Measurements from ENCODE around the gene SUCLA2.

DNA sequence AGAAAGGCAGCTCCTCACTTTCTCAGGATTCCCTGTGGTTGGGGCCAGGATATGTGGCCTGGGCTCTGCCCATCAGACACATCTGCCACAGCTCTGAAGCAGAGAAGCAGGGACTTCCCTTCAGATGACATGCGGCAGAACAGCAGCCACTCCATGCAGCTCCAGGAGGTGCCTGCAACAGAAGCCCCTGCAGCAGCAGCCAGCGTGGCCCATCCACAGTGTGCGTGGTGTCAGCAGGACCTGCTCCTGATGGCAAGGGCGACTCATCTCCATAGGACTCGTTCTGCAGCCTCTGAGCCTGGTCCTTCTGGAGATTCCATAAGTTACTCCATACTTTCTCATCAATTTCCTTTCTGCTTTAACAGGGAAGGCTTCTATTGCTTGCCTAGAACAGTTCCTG lies 105.0 kb downstream of the SUCLA2 start:
- TF ChIP-seq ZNF274 (IDR thresholded peaks at IDR 0.05; ENCODE audit: low read depth, low read length) (no peak), YY1 (IDR thresholded peaks at IDR 0.05; ENCODE audit: insufficient read depth, insufficient read length) (no peak), SUZ12 (IDR thresholded peaks at IDR 0.05; ENCODE audit: extremely low read depth, insufficient read depth, insufficient read length) (no peak)
